ENCODE measurements around the gene LCE3A.

- no peak for TF ChIP-seq CTCF (IDR thresholded peaks at IDR 0.05)
- no peak for TF ChIP-seq POLR2A (IDR thresholded peaks at IDR 0.05)
Observed at GRCh38 chr1:152640351-152640750, 17.4 kb upstream of the LCE3A start.

All from testis (tissue), 2 donors.